ENCODE data around the gene PIK3R5.
A peak's percentile ranks its signal among the peaks of the same experiment; 100 is the strongest.

Gene PIK3R5

GRCh38 chr17:8921147-8921546, 44.4 kb downstream of the PIK3R5 start:
- no peak for DNase-seq

DNA sequence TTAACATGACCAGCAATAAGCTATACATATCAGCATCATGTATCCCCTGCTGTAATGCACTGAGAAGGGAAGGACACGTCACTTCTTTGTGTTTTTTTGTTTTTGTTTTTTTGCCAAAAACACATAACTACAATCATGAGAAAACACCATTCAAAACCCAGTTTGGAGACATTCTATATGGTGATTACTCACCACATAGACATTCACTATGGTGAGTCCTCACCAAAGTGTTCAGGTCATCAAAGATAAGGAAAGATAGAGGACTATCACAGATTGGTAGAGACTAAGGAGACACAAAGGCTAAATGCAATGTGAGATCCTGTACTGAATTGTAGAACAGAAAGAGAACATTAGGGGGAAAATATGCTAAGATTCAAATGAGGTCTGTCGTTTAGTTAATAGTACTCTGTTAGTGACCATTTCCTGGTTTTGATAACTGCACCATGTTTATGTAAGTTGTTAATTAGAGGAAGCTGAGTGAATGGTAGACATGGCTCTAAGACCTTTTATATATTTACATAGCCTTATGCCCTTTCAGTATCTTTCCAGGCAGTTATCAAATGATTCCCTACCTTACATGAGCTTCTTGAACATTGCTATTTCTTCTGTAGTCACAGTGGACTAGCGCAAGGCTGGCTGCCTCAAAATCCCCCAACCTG, 46.6 kb downstream of the PIK3R5 start:
- no peak for DNase-seq

DNA sequence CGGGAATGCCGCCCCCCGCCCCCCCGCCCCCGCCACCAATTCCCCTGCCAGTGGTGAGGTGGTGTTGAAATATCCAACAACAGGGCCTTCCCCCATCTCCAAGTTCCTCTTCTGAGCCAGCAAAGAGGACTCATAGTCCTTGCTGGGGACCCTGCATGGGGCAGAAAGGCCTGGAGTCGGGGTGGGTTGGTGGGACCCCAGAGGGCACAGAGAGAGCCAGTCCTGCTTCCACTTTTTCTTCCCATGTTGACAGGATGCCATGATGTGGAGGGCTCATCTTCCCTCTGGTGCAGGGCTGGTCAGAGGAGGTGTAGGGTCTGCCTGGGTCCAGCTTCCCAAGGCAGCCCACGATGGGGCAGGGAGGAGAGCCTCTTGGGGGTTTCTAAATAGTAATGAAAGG, 49.0 kb downstream of the PIK3R5 start:
- DNase-seq, result no peak

GRCh38 chr17:8914554-8914953, 51.0 kb downstream of the PIK3R5 start:
- DNase-seq, result no peak

- no peak for DNase-seq
Measured at GRCh38 chr17:8913879-8914278, 51.6 kb downstream of the PIK3R5 start.

GRCh38 chr17:8913091-8913490, 52.4 kb downstream of the PIK3R5 start:
- no peak for DNase-seq

DNA sequence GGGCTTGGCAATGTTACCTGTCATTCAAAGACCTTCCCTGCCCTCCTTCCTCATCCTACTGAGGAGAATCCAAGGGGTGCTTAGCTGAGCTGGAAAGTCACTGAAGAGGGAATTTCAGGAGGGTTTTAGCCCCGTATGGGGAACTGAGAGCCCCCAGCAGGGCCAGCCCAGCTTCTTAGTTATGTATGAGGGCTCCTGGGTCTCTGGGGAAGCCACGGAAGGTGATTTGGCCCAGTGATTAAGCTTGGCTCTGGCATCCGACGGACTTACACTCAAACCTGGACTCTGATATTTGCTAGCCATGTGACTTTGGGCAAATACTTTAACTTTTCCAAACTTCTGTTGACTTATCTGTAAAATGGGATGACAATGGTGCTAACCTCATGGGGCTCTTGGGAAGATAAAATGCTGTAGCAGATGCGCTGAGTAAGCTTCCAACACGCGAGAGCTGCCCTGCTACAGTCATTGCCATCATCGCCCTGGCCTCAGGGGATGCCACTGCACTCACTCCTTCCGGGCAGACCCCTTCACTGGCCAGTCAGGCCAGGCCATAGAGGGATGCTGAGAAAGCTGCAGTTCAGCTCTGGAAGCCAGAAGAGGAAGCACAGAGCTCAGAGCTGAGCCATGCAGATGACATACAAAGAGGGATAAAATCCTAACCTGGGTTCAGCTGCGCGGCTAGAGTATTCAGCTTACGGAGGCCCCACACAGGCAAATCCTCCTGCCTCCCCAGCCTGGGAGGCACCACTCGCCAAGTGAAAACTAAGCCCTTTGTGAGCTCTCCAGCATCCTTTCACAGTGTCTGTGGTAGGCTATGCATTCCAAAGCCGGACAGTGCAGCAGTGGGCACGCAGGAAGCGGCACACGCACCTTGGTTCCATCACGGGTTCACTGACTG, 53.2 kb downstream of the PIK3R5 start:
- DNase-seq, result no peak

DNA sequence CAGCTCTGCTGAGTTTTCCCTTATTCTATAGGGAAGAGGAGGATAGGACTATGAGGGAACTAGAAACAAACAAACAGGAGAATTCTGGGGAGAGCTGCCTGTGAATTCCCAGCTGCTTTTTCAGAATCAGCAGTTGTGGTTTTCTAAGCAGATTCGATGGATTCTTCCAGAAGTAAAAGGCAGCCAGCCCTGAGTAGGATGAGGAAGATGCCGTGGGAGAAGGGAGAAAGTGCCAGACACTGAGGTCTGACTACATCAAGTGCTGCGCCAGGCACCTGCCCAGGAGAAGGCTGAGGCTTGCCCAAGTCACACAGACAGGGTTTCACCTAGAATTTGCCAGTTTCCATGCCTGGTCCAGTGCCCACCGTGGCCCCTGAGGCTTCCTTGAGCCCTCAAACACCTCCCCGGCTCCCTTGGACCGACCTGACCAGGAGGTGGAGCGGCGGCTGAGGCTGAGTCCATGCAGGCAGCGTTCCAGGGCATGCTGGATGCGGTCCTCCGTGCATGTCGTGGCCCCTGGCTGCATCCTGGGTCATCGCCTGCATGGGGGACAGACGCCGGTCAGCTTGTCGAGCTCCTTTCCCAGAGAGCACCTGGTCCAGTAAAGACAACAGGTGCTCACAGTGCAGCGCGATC, 54.4 kb downstream of the PIK3R5 start:
- DNase-seq, result no peak

DNA sequence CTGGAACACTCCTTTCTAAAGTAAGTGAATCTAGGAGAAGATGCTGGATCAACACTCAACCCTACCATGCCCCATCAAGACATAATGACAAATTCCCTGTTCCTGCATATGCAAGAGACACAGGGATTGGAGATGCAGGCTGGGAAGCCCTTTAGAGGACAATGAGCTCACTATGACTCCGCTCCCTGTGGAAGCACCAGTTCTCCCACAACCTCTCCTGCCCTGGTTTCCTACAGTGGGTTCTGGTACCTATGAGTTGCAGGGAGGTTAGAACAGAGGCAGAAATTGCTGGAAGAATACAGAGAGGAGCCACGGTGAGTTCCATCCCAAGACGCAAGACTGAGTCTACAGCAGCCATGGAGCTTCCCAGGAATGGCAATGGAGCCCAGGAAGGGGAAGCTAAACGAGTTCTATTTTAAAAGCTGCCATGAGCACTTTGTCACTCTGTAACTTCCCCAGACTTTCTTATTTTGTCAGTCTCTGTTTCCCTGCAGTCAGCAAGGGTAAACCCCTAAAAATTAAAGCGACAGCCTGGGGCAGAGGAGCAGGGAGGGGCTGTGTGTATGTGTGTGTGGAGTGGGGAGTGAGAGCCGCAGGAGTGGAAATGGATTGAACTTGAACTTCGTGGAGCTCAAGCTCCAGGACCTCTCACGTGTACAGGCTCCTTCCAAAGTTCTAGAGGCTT, 55.8 kb downstream of the PIK3R5 start:
- DNase-seq, result no peak

DNA sequence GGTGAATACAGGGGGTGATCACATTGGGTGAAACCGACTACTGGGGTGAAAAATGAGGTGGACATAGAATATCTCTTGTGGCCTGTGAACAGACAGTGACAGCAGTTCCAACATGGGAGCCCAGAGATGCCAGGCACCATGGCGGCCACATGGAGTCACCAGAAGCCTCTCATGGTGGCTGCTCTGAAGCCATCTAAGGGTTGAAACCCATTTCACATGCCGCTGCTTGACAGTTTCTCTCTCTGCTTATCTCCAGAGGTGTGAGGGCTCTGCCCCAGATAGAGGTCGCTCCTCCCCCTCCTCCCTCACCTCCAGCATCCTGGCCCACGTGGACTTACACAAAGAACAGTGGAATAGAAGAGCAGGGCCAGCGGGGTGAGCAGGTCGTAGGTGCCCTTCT, 60.2 kb downstream of the PIK3R5 start:
- no peak for DNase-seq

- no peak for DNase-seq
Measured at GRCh38 chr17:8904686-8905085, 60.8 kb downstream of the PIK3R5 start.

- DNase-seq, result no peak
Measured at GRCh38 chr17:8904201-8904600, 61.3 kb downstream of the PIK3R5 start.

DNA sequence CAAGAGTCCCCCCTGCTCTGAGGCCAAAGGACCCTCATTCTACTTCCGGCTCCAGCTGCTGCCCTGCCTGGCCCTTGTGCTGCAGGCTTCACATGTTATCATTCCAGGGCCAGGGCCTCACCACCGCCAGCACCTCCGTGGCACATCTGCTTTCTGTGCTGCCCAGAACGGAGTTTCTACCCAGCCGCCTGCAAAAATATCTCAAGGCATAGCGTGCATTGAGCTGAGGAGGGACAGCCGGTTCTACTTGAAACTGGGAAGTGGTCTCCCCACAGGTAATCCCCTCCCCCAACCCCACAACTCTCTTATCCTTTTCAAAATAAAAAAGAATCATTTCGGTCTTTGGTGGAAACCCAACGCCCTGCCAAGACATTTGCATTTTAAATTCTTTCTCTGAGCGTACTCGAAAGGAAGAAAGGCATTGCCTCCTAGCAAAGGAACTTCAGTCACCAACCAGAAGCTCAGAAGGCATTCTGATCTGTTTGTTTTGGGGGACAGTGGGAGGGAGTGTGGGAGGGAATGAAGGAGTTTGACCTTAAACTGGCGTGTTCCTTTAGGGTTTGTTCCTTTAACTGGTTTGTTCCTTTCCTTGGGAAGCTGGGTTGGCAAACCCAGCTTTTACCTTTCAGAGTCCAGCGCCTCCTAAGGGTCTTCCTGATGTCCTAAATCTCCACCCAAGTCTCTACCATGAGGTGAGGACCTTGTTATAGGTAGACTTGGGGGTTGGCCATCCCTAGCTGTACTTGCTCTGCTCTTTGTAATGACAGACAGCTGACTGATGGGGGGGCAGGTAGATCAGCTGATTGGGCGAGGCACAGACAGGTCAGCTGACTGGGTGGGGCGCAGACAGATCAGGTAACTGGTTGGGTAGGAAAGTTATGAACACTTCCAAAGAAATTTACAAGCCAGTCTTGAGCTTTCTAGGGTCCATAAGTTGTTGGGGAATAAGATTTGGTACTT, 64.6 kb downstream of the PIK3R5 start:
- DNase-seq, result no peak

DNA sequence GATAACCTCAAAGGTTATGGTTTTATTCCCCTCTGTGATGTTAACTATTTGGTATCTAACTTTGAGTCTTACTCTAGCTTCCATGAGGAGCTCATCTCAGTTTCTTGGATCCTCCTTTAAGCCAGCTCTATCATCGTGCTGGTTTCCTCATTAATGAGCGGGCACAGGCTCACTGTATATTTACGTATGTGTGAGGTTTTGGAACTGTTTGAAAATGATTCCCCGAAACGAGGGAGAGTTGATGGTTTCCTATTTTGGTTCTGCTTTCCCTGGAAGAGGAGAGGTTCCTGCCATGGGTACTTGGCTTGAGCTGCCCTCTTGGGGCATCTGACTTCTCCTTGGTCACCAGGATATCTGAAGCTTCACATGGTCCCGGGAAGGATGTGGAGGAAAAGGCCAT, 65.3 kb downstream of the PIK3R5 start:
- DNase-seq, result no peak

GRCh38 chr17:8898636-8899035, 66.9 kb downstream of the PIK3R5 start:
- DNase-seq, result no peak

GRCh38 chr17:8898126-8898525, 67.4 kb downstream of the PIK3R5 start:
- DNase-seq, result no peak

DNA sequence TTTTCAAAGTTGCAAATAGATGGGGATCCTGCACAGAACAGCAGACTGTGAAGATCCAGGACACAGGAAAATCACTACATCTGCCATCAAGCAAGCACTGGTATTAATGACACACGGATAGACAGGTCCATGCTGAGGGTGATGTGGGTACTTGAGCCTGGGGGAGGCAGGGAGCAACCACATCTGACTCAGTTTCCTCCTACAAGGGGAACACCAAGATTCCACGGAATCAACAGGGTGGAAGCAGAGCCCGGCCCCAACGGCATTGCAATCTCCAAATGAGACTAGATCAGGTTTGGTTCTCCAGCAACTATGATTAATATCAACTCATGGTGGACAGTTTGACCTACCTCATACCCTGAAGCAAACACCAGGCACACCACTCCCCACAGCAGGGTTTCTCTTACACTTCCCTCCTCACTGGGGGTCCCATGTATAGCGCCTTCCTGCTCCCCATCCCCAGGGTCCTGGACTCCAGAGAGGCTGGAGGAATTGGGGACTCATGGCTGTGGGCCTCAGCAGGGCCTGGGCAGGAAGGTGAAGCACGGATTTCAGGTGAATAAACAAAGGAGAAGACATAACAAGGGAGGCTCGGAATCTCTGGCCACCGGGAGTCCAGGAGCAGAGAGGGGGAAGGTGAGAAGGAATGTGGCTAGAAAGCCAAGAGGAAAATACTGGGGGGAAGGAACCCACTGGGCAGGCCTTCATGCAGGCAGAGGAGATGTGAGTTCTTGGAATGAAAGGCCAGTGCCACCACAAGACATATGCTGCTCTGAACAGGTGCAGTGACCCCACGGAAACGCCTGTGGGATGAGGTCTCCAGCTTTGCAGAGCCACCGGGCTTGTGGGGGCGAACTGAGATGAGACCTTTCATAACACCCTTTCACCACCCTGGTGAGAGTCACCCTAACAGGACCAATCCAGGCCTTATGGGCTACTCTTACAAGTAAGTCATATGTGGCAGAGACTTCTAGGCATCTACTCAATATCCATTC, 68.6 kb downstream of the PIK3R5 start:
- no peak for DNase-seq

GRCh38 chr17:8896087-8896486, 69.4 kb downstream of the PIK3R5 start:
- DNase-seq, result no peak

DNA sequence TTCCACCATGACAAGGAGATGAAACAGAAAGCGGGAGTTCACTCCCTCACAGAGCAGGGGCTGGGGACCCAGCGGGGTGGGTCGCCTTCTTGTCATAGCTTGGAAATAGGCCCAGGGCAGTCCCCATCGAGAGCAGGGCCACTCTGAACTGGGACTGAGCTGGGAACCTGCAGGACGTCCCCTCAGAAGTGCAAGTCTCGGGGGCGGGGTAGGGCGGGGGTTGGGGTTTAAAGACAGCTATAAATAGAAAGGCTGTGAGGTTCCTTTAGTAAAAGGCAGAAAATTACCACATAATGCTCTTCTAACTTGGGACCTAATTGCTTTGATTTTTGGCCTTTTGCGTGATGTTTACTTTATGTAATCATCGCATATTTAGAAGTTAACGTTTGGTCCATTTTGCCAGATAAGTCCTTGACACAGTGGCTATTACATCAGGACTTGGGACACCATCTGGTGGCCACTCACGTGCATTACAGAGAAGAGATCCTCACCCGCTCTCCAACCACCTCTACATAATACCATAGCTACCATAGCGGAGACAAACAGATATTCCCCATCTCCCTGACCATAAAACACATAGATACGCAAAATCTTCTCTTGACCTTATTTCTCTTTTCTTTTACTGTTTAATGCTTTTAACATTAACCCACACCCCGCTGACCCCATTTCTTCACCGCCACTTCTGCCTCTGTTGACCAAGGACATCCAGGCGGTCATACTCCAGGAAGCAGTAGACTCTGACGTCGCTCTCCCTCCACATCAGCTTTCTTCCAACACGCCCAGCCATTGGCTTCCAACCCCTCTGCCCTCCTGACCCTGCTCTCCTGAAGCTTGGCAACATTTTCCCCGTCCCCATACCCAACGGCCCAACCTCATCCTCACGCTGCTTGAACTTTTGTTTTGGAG, 70.6 kb downstream of the PIK3R5 start:
- peak; percentile 1 for DNase-seq

- no peak for DNase-seq
Measured at GRCh38 chr17:8894202-8894671, 71.3 kb downstream of the PIK3R5 start.
